Measurements from ENCODE around the gene ERBB4. TPM values are rescaled to one million over a fixed set of nuclear protein-coding genes. Genes with fewer than 3 reads are reported as not detected.

ERBB4 gene
- total RNA-seq, 3 donors from 2014 or later, result 1.6 to 53.1 (median 18.4) TPM

- intact Hi-C loops (cut with DNase I; ENCODE audit: low total_unique reads), result no loop called here
- TF ChIP-seq POLR2A (IDR thresholded peaks at IDR 0.05), result no peak
- no peak for TF ChIP-seq POLR2AphosphoS5 (IDR thresholded peaks at IDR 0.05)
- TF ChIP-seq, protein P1, sequence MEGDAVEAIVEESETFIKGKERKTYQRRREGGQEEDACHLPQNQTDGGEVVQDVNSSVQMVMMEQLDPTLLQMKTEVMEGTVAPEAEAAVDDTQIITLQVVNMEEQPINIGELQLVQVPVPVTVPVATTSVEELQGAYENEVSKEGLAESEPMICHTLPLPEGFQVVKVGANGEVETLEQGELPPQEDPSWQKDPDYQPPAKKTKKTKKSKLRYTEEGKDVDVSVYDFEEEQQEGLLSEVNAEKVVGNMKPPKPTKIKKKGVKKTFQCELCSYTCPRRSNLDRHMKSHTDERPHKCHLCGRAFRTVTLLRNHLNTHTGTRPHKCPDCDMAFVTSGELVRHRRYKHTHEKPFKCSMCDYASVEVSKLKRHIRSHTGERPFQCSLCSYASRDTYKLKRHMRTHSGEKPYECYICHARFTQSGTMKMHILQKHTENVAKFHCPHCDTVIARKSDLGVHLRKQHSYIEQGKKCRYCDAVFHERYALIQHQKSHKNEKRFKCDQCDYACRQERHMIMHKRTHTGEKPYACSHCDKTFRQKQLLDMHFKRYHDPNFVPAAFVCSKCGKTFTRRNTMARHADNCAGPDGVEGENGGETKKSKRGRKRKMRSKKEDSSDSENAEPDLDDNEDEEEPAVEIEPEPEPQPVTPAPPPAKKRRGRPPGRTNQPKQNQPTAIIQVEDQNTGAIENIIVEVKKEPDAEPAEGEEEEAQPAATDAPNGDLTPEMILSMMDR (IDR thresholded peaks at IDR 0.05), result no peak
- H3K4me1 ChIP-seq, result no peaks in the 10 kb centered on the region
- DNase-seq (ENCODE audit: low spot score in 2 of 2), result no peak
- no peaks in the 10 kb centered on the region for H3K9me3 ChIP-seq
- no peaks in the 10 kb centered on the region for H3K27me3 ChIP-seq
- no peaks in the 10 kb centered on the region for H3K36me3 ChIP-seq
- no peak overlapping the region for H3K4me3 ChIP-seq
- no peak overlapping the region for H3K27ac ChIP-seq
Measured at GRCh38 chr2:211981451-211981850, 557.2 kb downstream of the ERBB4 start.

DNA sequence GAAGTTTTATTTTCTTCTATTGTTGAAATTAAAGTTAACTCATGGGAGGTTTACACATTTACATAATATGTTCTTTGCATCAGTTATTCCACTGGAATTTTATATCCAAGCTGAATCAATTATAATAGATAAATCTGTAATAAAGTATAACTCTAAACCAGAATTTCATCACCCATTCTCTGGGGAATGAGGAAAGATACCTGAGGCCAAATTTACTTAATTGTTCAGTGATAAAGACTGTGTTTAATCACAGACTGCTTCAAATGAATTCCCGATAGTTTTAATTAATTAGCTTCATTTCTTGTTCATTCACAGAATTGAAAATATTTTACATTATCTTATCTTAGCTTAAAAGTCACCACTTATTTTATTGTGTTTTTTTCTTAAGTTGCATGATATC is 562.5 kb downstream of the ERBB4 start:
- Histone ChIP-seq H3K9me3 (peaks cover 0 to under 1% of the 10 kb centered on the region in 2 donors), H3K4me1 (no peaks in the 10 kb centered on the region), H3K27ac (no peak overlapping the region), H3K27me3 (no peaks in the 10 kb centered on the region), H3K36me3 (no peaks in the 10 kb centered on the region), H3K4me3 (no peak overlapping the region)
- DNase-seq (ENCODE audit: low spot score in 2 of 2), result no peak
- TF ChIP-seq, protein P1 (IDR thresholded peaks at IDR 0.05), result no peak
- TF ChIP-seq POLR2A (IDR thresholded peaks at IDR 0.05) (no peak), POLR2AphosphoS5 (IDR thresholded peaks at IDR 0.05) (no peak)
- intact Hi-C loops (cut with DNase I; ENCODE audit: low total_unique reads), result no loop called here

DNA sequence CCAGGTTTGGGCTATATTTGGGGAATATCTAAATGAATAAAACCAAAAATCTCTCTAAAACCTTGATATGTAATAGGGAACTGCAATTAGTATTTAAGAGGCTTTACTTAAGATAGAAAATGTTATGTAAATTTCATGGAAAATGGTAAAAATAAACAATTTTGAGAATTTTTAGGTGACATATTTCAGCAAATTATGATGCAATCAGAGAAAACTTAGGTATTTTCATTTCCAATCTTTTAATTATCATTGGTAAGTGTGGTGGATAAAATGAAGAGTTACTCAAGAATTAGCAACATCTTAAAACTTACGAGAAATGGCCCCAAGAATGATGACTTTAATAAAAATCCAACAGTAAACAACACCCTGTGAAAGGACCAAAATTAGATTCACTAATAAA is 571.4 kb downstream of the ERBB4 start:
- TF ChIP-seq POLR2A (IDR thresholded peaks at IDR 0.05) (no peak), POLR2AphosphoS5 (IDR thresholded peaks at IDR 0.05) (no peak)
- TF ChIP-seq, protein P1 (IDR thresholded peaks at IDR 0.05), result no peak
- no peak for DNase-seq (ENCODE audit: low spot score in 2 of 2)
- H3K27ac ChIP-seq, result no peak overlapping the region

DNA sequence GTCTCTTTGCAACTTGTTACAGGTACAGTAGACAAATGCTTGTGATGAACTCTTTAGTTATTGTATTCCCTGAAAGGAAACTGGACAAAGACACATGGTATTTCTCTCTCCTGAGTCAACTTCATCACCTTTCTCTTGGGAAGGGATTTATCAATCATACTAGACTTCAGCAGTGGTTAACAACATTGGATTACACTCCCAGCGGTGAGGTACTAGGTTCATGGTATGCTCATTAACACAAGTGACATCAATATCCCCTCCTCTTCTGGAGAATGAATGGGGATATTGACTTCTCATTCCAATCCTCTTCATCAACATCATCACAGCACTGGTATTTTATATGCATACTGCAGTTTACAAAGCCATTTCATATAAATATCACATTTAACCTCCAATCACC is 574.6 kb downstream of the ERBB4 start:
- Histone ChIP-seq H3K4me3 (no peak overlapping the region), H3K4me1 (no peaks in the 10 kb centered on the region), H3K27ac (no peak overlapping the region), H3K36me3 (no peaks in the 10 kb centered on the region), H3K9me3 (no peaks in the 10 kb centered on the region), H3K27me3 (no peaks in the 10 kb centered on the region)
- intact Hi-C loops (cut with DNase I; ENCODE audit: low total_unique reads), result no loop called here
- DNase-seq (ENCODE audit: low spot score in 2 of 2), result no peak
- TF ChIP-seq POLR2A (IDR thresholded peaks at IDR 0.05) (no peak), POLR2AphosphoS5 (IDR thresholded peaks at IDR 0.05) (no peak)
- TF ChIP-seq, protein P1 (IDR thresholded peaks at IDR 0.05), result no peak

More for the DNA sequence above, 571.4 kb downstream of the ERBB4 start:
- Histone ChIP-seq H3K4me3 (no peak overlapping the region), H3K4me1 (no peaks in the 10 kb centered on the region), H3K9me3 (peaks cover 0 to 5% of the 10 kb centered on the region in 2 donors), H3K27me3 (no peaks in the 10 kb centered on the region), H3K36me3 (no peaks in the 10 kb centered on the region)
- intact Hi-C loops (cut with DNase I; ENCODE audit: low total_unique reads), result no loop called here

DNA sequence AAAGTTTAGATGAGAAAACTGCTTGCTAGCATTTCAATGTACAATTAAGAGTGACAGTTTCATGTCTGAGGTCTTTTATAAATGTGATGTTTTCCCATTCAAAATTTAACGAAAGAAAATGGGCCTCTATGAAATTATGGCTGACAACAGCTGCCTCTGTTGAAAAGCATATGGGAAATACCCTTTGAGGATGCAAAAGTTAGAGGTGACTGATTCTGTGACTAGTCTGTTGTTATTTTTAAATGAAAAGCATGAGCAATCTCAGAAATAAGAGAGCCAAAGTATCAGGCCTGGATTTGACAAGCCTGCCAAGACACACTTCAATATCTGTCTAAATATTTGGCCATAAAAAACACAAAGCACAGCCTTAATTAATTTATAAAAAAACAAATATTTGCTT is 580.8 kb downstream of the ERBB4 start:
- H3K27me3 ChIP-seq, result no peaks in the 10 kb centered on the region
- intact Hi-C loops (cut with DNase I; ENCODE audit: low total_unique reads), result no loop called here
- H3K4me1 ChIP-seq, result no peaks in the 10 kb centered on the region
- DNase-seq (ENCODE audit: low spot score in 2 of 2), result no peak
- H3K4me3 ChIP-seq, result no peak overlapping the region
- H3K9me3 ChIP-seq, result no peaks in the 10 kb centered on the region
- H3K36me3 ChIP-seq, result no peaks in the 10 kb centered on the region
- H3K27ac ChIP-seq, result no peak overlapping the region
- TF ChIP-seq, protein P1 (IDR thresholded peaks at IDR 0.05), result no peak
- TF ChIP-seq POLR2A (IDR thresholded peaks at IDR 0.05), result no peak
- TF ChIP-seq POLR2AphosphoS5 (IDR thresholded peaks at IDR 0.05), result no peak

Measured in breast epithelium (tissue), 4 donors.